Measurements from ENCODE around the gene OR4C6. TPM values are rescaled to one million over a fixed set of nuclear protein-coding genes. Genes with fewer than 3 reads are reported as not detected.

Gene OR4C6
- total RNA-seq, 1 donor: not detected

GRCh38 chr11:55714982-55715888 lies 53.2 kb downstream of the OR4C6 start:
- TF ChIP-seq, protein P1, sequence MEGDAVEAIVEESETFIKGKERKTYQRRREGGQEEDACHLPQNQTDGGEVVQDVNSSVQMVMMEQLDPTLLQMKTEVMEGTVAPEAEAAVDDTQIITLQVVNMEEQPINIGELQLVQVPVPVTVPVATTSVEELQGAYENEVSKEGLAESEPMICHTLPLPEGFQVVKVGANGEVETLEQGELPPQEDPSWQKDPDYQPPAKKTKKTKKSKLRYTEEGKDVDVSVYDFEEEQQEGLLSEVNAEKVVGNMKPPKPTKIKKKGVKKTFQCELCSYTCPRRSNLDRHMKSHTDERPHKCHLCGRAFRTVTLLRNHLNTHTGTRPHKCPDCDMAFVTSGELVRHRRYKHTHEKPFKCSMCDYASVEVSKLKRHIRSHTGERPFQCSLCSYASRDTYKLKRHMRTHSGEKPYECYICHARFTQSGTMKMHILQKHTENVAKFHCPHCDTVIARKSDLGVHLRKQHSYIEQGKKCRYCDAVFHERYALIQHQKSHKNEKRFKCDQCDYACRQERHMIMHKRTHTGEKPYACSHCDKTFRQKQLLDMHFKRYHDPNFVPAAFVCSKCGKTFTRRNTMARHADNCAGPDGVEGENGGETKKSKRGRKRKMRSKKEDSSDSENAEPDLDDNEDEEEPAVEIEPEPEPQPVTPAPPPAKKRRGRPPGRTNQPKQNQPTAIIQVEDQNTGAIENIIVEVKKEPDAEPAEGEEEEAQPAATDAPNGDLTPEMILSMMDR (IDR thresholded peaks at IDR 0.05; ENCODE audit: insufficient read depth, low read depth, low read length): no peak
- no peak overlapping the region for H3K4me3 ChIP-seq (ENCODE audit: low read depth, low read length)
- no peak for DNase-seq (ENCODE audit: low read depth)

Other genes with a start within 250 kb of the OR4C6 start
- not detected in 2 replicates for gene OR4C15, start 107.7 kb upstream of the OR4C6 start, total RNA-seq
- not detected in 2 replicates for gene OR4C16, start 90.1 kb upstream of the OR4C6 start, total RNA-seq
- gene OR4C11, start 54.6 kb upstream of the OR4C6 start, total RNA-seq: not detected in 2 replicates
- not detected in 2 replicates for gene OR4P4, start 27.1 kb upstream of the OR4C6 start, total RNA-seq
- gene OR4S2, start 13.9 kb upstream of the OR4C6 start, total RNA-seq: not detected in 2 replicates
- gene OR5D13, start 111.2 kb downstream of the OR4C6 start, total RNA-seq: not detected in 2 replicates
- not detected in 2 replicates for gene OR5D14, start 133.4 kb downstream of the OR4C6 start, total RNA-seq
- gene OR5L1, start 149.2 kb downstream of the OR4C6 start, total RNA-seq: not detected in 2 replicates
- not detected in 2 replicates for gene OR5D18, start 157.4 kb downstream of the OR4C6 start, total RNA-seq
- gene OR5L2, start 165.0 kb downstream of the OR4C6 start, total RNA-seq: not detected in 2 replicates
- not detected in 2 replicates for gene OR5D16, start 176.6 kb downstream of the OR4C6 start, total RNA-seq
- not detected in 2 replicates for gene TRIM51, start 221.1 kb downstream of the OR4C6 start, total RNA-seq

Measured in fibroblast of villous mesenchyme (primary cell).